Heart left ventricle (tissue), 13 donors: Measurements from ENCODE around the gene CPPED1.

Experiments
- CTCF ChIP-seq, 12 donors: fragments of 200-600 bp; sonication (generic) in 4 of 12; IDR thresholded peaks; one replicate each; pipeline versions ENCODE4 v1.5.0 to v1.8.0; 2018 to 2022; ENCODE audit warnings: antibody characterized with exemption in 12 of 12, mild to moderate bottlenecking in 5 of 12
- POLR2A ChIP-seq, 2 donors: fragments of 450-650 bp; IDR thresholded peaks; one replicate each; pipeline ENCODE4 v1.6.1; 2017; ENCODE audit warnings: antibody characterized with exemption in 2 of 2, mild to moderate bottlenecking in 2 of 2, moderate library complexity in 2 of 2
- donor health status: ischemic (EF 13 %, LVEDD 7.1; RV severe dilation, severe dysfunction).
- donor health status: DM: no; HTN: yes; CAD: no.
- donor health status: DM: no; HTN: no; CAD: no.
- donor health status: ischemic (EF 25% LVEDD 6.9; RV normal size, moderate dysfunction).
- donor health status: ischemic (EF 25% LVEDD 5.7; RV mildly dilated, moderate dysfunction).
- donor health status: ischemic (EF 35%, LVEDD 5.7; RV mildly dilated, moderate dysfunction).
- donor health status: nonischemic (EF 11% LVEDD 7.7; RV severe dilation, severe dysfunction).
- donor health status: DM: yes; HTN: yes; CAD: no.
- donor health status: PGD.
- donor health status: ischemic (EF 29% LVEDD 5.4; RV normal size, mild dysfunction).
- donor health status: nonischemic (EF 23%, LVEDD 6.1; RV moderate dilation, normal function).

- TF ChIP-seq CTCF (IDR thresholded peaks at IDR 0.05) (no peak), POLR2A (IDR thresholded peaks at IDR 0.05) (no peak)
Measured at GRCh38 chr16:12658506-12658905, 145.2 kb downstream of the CPPED1 start.
